Measurements from ENCODE around the gene CCDC40.
A peak's percentile ranks its signal among the peaks of the same experiment; 100 is the strongest.

The CCDC40 gene

DNA sequence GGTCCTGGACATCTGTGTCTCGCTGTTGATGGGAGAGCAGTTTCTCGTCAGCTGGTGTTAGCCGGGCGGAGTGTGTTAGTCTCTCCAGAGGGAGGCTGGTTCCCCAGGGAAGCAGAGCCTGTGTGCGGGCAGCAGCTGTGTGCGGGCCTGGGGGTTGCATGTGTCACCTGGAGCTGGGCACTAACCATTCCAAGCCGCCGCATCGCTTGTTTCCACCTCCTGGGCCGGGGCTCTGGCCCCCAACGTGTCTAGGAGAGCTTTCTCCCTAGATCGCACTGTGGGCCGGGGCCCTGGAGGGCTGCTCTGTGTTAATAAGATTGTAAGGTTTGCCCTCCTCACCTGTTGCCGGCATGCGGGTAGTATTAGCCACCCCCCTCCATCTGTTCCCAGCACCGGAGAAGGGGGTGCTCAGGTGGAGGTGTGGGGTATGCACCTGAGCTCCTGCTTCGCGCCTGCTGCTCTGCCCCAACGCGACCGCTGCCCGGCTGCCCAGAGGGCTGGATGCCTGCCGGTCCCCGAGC, 82.9 kb downstream of the CCDC40 start:
- no peak for DNase-seq (ENCODE audit: low read depth, low spot score)
- H3K4me3 ChIP-seq (ENCODE audit: low read length), result no peak overlapping the region

DNA sequence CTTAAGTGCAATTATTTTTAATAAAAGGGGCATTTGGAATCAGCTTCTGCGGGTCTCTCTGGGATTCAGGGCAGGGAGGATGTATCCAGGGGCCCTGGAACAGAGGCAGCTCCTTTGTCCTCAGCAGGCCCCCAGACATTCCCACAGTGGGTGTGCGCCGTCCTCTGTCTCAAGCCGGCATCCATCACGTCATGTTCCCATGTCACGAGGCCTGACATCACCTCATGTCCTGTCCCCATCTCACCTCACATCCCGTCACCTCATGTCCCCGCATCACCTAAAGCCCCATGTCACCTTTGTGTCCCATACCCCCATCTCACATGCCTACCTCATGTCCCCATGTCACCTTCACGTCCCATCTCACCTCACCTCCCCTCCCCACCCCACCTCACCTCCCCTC, 83.4 kb downstream of the CCDC40 start:
- no peak for DNase-seq (ENCODE audit: low read depth, low spot score)

DNA sequence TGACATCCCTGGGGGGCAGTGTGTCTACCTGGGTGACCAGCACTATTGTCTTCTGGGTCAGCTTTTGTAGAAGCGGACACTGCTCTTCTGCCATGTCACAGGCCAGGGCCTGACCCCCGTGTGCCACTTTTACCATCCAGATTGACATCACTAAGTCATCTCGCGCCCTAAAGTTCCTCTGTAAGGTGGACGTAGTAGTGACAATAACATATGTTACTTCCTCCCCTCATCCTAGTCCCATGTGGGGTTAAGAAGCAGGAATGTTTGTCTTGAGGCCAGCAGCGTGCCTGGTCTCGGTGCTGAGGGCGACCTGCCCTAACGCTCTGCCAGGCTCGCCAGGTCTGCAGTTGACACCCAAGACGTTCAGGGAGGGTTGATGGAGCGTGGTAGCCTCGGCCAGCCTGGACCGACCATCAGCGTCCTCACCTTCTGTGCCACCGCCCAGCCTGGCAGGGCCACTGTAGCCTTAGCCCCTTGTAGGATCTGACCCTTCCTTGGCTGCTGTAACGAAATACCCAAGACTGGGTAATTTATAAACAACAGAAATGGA, 85.7 kb downstream of the CCDC40 start:
- DNase-seq (ENCODE audit: low read depth, low spot score), result no peak
- H3K4me3 ChIP-seq (ENCODE audit: low read length), result no peak overlapping the region

More for the DNA sequence above, 83.4 kb downstream of the CCDC40 start:
- H3K4me3 ChIP-seq (ENCODE audit: low read length), result no peak overlapping the region

DNA sequence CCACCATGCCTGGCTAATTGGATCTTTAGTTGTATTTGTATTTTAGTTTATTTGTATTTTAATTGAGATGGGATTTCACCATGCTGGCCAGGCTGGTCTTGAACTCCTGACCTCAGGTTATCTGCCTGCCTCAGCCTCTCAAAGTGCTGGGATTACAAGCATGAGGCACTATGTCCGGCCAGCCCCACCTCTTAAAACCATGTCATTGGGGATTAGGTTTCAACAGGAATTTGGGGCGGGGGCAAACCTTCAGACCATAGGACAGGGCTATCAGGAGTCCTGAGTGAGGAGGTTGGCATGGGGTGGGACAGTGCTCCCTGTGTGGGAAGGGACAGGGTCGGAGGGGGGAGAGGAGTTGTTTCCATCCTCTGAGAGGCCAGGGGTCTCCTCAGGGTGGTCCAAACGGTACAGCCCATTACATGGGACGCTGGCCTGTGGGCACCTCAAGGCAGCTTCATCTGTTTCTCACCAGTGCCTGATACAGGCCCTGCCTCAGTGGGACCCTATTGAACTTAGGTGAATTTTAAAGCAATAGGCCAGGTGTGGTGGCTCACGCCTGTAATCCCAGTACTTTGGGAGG, 86.6 kb downstream of the CCDC40 start:
- DNase-seq (ENCODE audit: low read depth, low spot score), result no peak
- no peak overlapping the region for H3K4me3 ChIP-seq (ENCODE audit: low read length)

DNA sequence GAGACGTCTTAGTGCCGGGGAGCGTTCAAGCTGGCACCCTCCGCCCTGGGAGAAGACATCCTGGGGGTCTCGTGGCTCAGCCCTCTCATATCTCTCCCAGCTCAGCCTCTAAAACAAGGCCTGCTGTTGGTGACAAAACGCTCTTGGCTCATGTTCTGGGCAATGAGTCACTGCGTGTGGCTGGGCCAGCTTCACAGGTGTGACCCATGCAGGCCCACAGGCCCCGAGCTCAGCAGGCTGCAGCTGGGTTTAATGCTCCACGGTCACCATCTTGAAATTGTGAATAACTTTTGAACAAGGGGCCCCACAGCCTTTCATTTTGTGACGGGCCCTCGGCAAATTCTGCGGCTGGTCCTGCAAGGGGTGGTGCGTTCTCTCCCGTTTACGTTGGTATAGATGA, 87.3 kb downstream of the CCDC40 start:
- no peak for DNase-seq (ENCODE audit: low read depth, low spot score)
- H3K4me3 ChIP-seq (ENCODE audit: low read length), result no peak overlapping the region

DNA sequence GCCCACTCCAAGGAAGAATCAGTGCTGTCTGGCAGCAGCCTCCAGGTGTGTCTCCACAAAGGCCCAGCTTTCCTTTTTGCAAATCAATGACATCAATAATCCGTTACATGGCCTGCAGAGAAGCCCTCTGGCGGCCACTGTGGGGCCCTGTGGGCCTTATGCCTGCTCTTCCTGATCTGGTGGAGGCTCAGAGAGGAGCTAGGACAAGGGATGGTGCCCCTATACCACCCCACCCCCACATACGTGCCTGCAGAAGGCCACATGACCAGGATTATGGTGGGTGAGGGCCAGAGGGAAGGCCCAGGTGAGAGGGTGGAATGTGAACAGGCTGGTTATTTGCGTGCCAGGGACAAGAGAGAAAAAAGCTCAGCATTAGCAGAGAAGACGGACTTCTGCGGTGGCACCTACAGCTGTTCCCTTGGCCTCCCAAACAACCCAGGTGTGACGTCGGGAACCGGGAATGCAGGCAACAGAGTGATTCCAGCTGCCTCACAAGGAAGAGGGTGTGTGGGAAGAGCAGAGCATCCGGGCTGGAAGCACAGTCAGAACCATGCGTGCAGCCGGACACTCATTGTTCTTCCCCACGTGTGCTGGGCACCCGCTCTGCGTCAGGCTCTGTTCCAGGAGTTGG, 88.0 kb downstream of the CCDC40 start:
- H3K4me3 ChIP-seq (ENCODE audit: low read length), result no peak overlapping the region
- no peak for DNase-seq (ENCODE audit: low read depth, low spot score)

DNA sequence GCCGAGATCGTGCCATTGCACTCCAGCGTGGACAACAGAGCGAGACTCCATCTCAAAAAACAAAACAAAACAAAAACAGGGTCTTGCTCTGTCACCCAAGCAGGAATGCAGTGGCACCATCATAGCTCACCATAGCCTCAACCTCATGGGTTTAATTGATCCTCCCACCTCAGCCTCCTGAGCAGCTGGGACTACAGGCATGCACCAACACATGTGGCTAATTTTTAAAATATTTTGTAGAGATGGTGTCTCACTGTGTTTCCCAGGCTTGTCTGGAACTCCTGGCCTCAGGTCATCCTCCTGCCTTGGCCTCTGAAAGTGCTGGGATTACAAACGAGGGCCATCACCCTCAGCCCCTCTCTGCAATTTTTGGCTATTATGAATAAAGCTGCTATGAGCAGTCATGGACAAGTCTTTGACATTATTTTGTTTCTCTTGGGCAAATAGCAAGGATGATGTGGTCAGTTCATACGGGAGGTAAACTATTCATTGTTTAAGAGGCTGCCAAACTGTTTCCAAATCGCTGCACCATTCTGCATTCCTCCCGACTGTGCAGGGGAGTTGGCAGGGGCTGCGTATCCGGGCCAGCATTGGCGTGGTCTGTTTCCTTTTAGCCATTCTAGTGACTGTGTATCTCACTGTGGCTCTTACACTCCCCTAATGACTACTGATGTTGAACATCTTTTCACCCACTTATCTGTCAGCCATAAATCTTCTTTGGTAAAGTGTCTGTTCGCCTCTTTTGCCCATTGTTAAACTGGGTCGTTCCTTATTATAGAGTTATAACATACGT, 89.4 kb downstream of the CCDC40 start:
- DNase-seq (ENCODE audit: low read depth, low spot score), result no peak
- H3K4me3 ChIP-seq (ENCODE audit: low read length), result no peak overlapping the region

DNA sequence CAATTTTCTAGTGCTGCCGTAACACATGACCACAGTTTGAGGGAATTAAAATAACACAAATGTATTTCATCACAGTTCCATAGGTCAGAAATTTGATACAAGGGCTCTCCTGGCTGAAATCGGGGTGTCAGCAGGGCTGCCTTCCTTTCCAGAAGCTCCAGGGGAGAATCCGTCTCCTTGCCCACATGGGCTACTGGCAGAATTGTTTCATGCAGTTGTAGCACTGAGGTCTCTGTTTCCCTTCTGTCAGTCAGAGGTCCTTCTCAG, 89.9 kb downstream of the CCDC40 start:
- no peak for DNase-seq (ENCODE audit: low read depth, low spot score)
- no peak overlapping the region for H3K4me3 ChIP-seq (ENCODE audit: low read length)

DNA sequence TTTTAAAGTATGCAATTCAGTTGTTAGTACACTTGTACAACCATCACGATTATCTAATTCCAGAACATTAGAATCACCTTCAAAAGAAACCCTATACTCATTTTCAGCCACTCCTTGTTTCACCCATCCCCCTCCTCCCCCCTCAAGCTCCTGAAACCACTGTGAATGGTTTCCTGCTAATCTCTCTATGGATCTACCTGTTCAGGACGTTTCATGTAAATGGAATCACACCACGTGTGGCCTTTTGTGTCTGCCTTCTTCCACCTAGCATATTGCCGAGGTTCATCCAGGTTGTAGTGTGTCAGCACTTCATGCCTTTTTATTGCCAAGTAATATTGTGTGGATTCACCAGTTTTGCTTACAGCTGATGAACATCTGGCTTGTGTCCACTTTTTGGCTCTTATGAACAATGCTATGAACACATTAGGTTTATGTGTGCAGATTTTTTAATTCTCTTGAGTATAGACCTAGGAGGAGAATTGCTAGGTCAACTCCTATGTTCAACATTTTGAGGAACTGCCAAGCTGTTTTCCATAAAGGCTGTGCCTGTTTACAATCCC, 92.6 kb downstream of the CCDC40 start:
- no peak for DNase-seq (ENCODE audit: low read depth, low spot score)
- H3K4me3 ChIP-seq (ENCODE audit: low read length), result no peak overlapping the region

DNA sequence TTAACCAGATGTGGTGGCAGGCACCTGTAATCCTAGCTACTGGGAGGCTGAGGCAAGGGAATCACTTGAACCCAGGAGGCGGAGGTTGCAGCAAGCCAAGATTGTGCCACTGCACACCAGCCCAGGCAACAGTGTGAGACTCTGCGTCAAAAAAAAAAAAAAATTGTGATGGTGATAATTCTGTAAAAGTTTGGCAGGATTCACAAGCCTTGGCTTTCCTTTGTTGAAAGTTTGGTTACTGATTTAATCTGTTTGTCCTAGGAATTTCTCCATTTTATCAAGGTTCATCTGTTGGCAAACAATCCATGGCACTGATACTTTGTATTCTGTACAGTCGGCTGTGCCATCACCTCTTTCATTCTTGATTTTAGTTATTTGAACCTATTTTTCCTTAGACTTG, 94.5 kb downstream of the CCDC40 start:
- no peak for DNase-seq (ENCODE audit: low read depth, low spot score)
- H3K4me3 ChIP-seq (ENCODE audit: low read length), result no peak overlapping the region

DNA sequence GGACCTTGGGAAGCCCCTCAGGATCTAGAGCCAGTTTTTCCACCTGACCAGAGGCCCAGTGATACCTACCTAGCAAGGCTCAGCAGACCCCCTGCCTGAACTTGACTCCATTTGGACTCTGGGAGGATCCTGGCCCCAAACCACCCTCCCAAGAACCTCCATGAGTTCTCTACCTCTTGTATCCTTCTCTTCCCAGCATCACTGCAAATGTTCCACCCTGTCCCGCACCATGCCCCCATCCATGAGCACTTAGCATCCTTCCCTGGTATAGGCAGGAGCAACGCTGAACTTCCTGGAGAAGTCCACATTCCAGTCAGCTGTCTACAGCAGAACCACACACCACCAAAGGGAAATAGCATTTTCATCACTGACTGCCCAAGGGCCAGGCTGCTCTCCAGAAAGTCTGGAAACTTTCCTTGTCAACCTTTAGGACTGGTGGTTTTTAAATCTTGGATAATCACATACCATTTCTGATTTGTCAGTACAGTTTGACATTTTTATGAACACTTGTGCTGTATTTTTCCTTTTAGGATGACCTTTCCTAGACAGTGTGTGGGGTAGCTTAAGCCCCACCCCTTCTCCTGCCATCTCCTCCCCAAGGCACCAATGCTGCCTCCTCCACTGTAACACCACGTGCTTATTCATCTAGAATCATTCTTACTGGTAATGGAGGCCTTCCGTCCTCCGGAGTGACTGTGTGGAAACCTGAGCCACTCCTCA, 96.6 kb downstream of the CCDC40 start:
- H3K4me3 ChIP-seq (ENCODE audit: low read length), result no peak overlapping the region
- no peak for DNase-seq (ENCODE audit: low read depth, low spot score)

DNA sequence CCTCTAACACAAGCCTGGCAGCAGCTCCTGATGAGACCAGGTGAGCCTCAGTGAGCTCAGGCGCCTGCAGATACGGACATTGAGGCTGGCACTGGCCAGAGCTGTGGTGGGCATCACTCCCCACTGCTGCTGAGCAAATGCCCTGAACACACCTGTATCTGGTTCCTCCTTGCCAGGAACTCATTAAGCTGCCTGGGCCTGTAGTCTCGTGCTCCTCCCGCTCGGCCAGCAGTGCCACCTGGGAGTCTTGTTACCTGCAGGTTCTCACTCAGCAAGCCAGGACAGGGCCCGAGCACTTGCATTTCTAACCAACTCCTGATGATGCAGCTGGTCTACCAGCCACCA, 97.2 kb downstream of the CCDC40 start:
- DNase-seq (ENCODE audit: low read depth, low spot score), result no peak
- H3K4me3 ChIP-seq (ENCODE audit: low read length), result no peak overlapping the region

DNA sequence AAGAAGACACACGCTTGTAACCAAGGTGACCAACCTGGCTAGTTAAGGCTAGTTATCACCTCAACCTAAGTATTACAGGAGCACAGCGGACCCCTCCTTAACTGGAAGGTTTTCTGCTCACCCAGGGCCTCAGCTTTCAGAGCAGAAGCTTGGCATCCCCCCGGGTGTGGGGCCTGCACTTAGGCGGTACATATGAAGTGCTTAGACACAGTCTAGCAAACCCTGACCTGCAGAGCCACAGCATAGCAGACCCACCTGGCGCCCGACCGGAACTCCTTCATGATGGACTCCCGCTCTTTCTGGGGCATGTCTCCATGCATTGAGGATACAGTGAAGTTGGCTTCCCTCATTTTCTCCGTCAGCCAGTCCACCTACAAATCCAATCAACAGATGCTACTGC, 100.7 kb downstream of the CCDC40 start:
- no peak for DNase-seq (ENCODE audit: low read depth, low spot score)
- no peak overlapping the region for H3K4me3 ChIP-seq (ENCODE audit: low read length)

DNA sequence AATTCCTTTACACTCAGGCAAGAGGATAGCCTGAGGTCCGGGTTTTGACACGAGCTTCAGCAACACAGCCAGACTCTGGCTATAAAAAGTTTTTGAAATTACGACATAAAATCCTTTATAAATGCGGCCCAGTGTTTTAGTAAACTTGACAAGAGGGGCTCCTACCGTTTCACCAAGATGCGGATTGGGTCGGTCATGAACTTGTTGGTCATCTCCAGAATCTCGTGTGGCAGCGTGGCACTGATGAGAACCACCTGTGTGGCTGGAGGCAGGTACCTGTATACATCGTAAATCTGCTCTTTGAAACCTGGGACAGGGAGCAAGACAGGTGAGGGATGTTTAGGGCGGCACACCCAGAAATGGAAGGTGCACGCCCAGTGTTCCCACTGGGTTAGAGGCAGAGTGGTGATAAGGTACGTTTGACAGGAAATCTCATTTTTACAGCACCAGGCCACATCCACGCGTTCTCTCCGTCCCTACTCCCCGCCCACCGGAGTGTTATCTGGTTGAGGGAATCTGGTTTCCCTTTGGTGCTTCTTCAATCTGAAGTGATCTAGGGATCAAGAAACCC, 102.5 kb downstream of the CCDC40 start:
- no peak overlapping the region for H3K4me3 ChIP-seq (ENCODE audit: low read length)
- no peak for DNase-seq (ENCODE audit: low read depth, low spot score)

DNA sequence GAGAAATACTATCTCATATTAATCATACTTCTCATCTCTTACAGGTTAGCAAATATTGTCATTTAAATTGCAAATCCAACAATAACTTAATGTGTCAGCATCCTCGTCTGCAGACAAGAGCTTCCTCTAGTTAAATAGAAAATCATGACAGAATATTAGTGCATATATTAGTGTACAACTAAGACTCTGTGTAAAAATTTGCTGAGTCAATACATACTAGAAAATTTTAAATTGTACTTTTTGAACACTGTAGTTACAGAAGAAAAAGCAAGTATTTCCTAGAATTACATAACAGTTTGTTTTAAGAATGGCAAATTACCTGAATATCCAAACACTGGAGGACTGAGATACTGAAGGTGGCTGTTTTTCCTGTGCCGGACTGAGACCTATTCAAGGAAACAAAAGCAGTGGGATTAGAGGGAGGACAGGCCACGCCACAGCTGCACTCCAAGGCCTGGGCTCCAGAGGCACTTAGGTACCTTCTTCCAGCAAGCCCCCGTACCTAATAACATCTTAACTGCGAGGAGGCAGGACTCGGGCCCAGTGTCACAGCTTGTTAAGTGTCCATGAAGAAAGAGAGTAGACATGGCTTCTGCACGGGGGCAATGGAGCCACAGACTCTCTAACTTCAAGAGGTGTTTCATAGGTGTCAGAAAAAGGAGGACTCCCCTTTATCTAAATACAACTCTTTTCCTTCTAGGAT, 105.2 kb downstream of the CCDC40 start:
- H3K4me3 ChIP-seq (ENCODE audit: low read length), result no peak overlapping the region
- no peak for DNase-seq (ENCODE audit: low read depth, low spot score)

DNA sequence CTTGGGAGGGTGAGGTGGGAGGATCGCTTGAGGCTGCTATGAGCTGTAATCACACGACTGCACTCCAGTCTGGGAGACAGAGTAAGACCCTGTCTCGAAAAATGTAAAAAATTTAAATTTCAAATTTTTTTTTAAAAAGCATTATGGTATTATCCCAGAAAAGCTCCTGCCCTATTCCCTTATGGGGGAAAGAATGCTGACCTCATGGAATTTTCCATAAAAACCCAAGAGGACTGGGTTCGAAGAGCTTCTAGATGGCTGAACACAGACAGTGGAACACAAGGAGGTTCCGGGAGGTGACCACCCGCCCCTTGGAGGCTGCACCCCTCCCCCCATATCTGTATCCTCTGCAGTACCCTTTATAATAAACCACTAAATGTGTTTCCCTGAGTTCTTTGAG, 106.5 kb downstream of the CCDC40 start:
- DNase-seq (ENCODE audit: low read depth, low spot score), result no peak
- H3K4me3 ChIP-seq (ENCODE audit: low read length), result no peak overlapping the region

DNA sequence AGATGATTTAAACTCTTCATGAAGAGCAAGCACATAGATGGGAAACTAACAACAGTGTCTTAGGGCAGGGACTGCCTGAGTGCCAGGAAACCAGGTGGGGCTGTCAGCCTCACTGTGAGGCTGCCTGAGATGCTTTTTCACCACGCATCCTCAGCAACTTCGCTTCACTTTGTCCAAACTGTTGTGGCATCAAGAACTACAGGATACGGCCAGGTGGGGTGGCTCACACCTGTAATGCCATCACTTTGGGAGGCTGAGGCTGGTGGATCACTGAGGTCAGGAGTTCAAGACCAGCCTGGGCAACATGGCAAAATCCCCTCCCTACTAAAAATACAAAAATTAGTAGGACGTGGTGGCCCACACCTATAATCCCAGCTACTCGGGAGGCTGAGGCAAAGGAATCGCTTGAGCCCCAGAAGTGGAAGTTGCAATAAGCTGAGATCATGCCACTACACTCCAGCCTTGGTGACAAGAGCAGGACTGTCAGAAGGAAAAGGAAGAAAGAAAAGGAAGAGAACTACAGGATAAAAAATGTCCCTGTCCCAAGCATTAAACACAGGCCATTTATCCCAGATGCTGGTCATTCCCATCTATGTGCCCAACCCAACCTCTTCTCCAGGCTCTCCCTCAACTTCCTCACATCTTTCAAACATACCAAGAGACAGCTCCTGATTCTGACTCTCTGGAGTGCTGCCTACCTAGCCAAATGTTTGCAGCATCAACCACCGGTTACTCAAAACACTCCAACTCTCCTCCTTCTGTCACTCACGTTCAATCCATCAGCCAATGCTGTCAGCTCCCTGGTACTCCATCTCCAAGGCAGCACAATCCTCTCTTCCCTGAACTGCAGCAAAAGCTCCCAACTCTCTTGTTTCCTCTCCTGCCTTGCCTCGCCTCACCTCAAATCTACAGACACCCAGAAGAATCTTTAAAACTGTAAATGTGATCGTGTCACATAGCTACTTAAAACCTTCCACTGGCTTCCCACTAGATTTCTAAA, 108.9 kb downstream of the CCDC40 start:
- H3K4me3 ChIP-seq (ENCODE audit: low read length), result peak overlapping the region; percentile 87
- no peak for DNase-seq (ENCODE audit: low read depth, low spot score)
